GM18907 (cell line): Measurements from ENCODE around the gene ABLIM2.

ENCODE experiments used
- ATAC-seq: cut with Tn5 transposase; IDR thresholded peaks from one replicate; pipeline ENCODE4 v1.9.1; 2021; ENCODE audit warnings: mild to moderate bottlenecking, moderate library complexity; ENCODE audit not compliant: unreplicated experiment

Gene ABLIM2

GRCh38 chr4:8106451-8107025 lies 52.1 kb downstream of the ABLIM2 start:
- no peak for ATAC-seq

DNA sequence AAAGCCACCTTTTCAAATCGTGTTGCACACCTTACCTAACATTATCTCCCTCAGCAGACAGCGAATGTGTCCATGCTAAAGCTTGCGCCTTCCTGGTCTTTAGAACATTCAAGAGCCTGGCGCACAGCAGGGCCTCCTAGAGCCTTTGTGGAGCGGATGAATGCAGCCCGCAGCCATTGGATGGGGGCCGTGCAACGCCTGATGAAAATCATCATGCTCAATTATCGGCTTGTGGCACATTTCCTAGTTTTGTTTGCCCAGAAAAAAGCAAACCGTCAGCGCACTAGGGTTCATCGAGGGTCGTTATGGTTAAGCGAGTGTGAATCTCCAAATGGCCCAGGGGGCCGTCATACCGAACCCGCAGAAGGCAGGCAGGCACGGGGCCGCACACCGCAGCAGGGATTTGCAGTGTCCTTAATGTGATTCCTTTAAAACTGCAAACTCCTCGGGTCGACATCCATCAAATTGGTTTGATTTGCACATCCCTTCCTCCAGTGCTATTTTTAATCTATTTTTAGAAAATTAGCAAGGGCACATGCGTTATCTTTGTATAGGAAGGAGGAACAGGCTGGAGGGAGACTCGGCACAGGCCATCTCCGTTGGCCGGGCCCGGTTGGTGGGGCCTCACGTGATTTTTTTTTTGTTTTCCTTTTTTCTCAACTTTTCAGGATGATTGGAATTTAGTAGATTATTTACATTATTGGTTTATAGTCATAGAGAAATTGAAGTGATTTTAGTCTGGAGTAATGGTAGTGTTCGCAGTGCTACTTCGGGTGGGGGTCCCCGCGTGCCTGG lies 53.1 kb downstream of the ABLIM2 start:
- ATAC-seq, result no peak

DNA sequence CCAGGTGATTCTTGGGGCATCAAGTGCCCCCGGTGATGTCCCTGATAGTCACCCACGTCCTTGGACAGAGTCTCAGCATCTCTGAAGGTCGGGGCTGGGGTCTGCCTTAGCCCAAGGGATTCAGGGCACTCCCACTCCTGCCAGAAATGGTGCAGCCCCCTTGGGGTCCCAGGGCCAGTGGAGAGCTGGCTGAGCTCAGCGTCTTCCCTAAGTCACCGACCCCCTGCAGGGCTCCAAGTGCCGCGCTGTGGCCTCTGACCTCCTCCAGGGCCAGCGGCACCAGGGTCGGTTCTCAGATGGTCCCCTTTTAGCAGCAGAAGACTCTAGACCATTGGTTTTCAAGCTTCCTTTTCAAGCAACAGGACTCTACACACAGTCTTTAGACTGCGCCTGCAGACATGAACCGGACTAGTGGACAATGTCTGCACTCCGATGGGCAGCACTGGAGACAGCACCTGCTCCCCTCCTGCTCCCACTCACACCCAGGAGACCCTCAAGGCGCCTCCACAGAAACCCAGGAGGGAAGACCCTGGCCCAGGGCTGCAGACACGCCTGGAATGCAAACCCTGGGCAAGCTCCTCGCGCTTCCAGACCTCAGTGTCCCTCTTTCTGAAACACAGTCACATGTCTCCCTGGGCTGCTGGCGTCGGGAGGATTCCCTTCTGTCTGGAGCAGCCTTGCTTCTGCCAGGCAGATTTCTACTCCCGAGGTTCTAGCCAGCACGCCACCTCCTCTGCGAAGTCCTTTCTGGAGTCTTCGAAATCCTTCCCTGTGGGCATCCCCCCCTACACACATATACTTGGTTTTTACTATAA lies 53.9 kb downstream of the ABLIM2 start:
- no peak for ATAC-seq

- ATAC-seq, result no peak
These were observed 54.9 kb downstream of the ABLIM2 start for GRCh38 chr4:8103421-8104390.

DNA sequence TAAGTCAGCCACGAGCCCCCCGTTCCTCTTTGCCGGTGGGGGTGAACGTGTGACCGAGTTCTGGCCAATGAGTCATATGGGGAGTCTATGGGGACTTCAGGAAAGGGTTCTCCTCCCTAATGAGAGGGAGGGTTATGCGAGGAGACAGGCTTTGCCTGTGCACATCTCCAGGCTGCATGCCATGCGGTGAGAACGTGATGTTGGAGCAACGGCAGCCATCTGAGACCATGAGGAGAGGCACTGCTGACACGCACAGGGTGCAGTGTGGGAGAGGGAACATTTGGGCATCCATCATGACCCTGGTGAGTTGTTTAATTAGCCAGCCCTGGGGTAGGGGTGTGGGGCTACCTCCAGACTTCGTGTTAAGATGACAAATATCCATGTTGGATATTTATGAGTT lies 55.8 kb downstream of the ABLIM2 start:
- ATAC-seq, result no peak

- no peak for ATAC-seq
These were observed 56.6 kb downstream of the ABLIM2 start for GRCh38 chr4:8102076-8102355.

- ATAC-seq, result no peak
These were observed 57.2 kb downstream of the ABLIM2 start for GRCh38 chr4:8101213-8102075.

GRCh38 chr4:8099981-8100464 lies 58.6 kb downstream of the ABLIM2 start:
- ATAC-seq, result no peak

GRCh38 chr4:8098506-8098905 lies 60.1 kb downstream of the ABLIM2 start:
- ATAC-seq, result no peak

DNA sequence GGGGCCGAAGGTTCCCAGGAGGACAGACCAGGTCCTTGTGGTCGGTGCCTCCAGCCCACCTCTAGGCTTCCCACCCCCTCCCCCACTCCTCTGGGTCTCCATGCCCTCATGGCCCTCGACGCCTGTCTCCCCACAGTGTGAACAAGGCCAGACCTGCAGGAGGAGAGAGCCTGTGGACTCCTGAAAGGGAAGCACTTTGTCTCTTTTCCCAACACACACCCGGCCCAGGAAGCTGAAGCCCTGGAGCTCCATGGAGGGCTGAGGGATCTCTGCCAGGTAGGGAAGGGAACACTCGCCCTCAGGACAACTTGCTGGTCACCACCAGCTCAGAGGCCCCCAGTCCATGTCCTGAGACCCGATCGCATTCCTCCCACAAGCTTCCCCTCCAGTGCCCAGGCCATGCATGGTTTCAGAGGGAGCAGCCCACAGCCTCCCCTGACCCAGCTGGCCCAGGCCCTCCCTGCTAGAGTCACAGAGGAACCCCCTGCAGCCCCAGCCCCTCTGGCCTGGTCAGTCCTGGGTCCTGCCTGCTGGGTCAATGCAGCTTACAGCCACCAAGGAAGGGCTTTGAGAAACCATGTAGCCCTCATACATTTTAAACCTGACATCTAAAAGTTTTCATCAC lies 60.8 kb downstream of the ABLIM2 start:
- no peak for ATAC-seq

DNA sequence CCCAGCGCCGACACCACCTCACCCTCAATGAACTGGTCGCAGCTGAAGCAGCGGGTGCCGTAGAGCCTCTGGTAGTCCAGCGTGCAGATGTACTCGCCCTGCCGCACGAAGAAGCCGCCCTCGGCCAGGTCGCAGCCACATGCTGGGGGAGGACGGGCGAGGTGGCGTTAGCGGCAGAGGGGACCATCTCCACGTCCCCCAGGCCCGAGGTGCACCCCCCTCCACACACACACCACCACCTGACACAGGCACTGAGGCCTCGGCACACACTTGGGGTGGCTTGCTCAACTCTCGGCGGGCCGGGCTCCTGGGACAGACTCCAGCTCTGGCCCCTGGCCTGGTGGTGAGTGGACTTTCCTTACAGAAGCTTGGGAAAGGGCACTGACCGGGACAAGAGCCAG lies 61.5 kb downstream of the ABLIM2 start:
- no peak for ATAC-seq

DNA sequence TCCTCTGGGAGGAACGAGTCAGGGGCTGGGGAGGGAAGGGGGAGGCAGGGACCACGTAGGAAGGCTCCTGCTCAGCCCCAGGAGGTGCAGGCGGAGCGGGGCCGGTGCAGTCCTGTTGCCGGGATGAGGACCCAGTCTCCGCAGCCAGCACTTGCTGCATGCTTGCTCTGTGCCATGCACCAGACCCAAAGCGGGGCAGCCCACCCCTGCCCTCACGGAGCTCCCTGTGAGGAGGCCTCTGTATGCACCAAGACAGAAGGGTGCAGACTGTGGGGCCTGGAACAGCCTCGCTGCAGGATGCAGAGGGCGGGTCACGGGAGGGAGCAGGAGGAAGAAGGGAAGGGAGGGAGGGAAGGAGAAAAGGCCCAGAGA lies 61.9 kb downstream of the ABLIM2 start:
- no peak for ATAC-seq

DNA sequence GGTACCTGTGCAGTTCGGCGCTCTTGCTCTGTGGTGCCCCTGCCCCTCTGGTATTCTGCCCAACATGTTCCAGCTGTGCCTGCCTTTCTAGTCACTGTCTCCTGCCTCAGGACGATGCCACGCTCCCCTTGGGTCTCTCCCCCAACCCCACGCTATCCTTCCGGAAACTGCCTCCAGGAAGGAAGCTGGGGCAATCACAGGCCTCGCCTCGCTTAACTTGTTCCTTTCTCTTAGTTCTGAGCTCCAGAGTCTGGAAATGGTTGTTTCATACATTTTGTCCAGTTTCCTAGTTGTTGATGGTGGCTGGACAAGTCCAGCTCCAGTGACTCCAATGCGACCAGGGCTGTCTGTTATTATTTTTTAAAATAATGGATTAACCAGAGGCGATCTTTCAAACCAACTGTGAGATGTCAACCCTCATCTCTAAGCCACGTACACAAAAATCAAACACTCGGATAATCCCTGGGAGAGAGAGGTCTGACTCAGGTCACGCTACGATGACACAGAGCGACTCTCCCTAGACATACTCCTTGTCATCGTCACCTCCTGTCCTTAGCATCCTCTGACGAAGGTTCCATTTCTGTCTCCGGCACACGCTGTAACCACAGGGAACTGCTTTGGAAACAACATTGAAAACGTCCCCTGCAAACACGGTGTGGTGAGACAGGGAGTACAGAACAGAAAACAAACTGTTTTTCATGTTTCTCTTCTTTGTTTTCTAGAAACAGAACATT lies 62.5 kb downstream of the ABLIM2 start:
- no peak for ATAC-seq

DNA sequence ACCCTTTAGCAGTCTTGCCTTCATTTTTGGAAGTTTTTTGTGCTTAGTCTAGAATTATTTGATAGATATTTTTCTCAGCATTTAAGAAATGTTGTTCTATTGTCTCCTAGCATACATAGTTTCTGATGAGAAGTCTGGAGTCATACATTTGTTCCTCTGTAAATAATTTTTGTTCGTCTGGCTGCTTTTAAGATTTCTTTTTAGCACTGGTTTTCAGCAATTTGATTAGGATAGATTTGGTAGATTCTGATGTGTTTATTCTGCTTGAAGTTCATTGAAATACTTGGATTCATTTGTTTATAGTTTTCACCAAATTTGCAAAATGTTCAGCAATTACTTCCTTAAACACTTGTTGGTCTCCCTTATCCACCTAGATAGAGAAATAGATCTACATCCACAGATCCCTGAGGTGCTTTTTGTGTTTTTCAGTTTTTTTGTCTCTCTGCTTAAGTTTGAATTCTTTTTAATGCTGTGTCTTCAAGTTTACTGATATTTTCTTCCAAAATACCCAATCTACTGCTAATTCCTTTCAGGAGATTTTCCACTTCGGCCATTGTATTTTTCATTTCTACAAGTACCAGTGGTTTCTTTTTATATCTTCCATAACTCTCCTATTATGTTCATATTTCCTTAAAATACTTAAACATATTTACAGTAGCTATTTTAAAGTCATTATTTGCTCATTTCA lies 64.9 kb downstream of the ABLIM2 start:
- ATAC-seq, result no peak

DNA sequence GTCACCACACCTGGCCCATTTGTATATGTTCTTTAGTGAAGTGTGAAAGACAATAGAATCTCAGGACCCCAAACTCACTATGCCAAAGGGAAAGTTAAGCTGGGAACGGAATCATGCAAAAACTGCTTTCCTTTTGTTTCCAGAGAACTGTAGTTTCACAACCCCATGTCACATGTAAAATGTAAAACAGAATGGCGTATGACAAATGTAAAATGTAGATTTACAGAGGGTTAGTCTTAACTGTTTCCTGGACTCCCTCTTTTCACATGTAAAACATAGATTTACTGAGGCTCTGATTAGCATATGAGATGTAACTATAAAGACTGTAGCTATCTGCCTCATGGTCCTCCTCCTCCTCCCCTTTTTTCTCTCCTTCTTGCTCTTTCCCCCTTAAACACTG lies 66.3 kb downstream of the ABLIM2 start:
- no peak for ATAC-seq

DNA sequence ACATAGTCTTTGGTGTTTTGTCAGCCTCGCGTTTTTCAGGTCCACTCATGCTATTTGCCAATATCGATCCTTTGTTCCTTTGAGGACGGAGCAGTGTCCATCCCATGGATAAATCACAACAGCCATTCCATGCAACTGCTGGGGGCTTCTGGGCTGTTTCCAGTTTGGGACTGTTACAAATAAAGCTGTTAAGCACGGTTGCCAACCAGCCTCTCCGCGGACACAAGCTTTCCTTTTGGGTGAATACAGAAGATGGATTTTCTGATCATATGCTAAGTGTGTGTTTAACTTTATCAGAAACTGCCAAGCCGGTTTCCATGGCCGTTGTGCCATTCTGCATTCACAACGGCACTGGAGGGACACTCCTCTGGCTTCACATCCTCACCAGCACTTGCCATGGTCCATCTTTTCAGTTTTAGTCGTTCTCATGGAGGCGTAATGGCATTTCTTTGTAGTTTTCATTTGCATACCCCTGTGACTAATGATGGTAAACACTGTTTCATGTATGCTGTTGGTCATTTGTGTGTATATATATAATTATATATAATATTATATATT lies 67.8 kb downstream of the ABLIM2 start:
- no peak for ATAC-seq

DNA sequence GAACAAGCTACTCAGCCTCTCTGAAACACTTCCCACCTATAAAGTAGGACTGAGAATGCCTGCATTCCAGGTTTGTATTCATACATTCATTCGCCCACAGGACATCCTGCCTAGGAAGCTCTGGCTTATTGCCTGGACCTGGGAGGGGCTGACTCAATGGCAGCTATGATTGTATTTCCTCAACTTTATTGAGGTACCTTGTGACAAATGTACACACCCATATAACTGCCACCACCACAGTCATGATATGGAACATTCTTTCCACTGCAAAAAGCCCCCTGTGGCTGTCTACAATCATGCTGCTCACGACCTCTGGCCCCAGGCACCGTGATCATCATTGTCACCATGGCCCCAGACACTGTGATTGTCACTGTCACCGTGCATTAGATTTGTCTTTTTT lies 68.3 kb downstream of the ABLIM2 start:
- no peak for ATAC-seq

- no peak for ATAC-seq
These were observed 68.8 kb downstream of the ABLIM2 start for GRCh38 chr4:8089862-8090261.
